Skeletal muscle tissue (tissue), 4 donors: ENCODE data around the gene AXDND1. TPM values are rescaled to one million over a fixed set of nuclear protein-coding genes. Genes with fewer than 3 reads are reported as not detected.
"Not testable (repeated sequence)": the region's sequence is repeated elsewhere in the genome, so short reads cannot be mapped to it uniquely, and the experiment has no call there.

Source experiments
- H3K27ac ChIP-seq: one replicate; pipeline ENCODE4 v1.7.0; 2013; ENCODE audit warnings: mild to moderate bottlenecking, low read depth, low read length, inconsistent platforms
- H3K27me3 ChIP-seq, 3 donors: one replicate each; pipeline ENCODE4 v1.7.0; 2013; ENCODE audit warnings: low read length in 3 of 3; ENCODE audit not compliant: control insufficient read depth in 3 of 3, insufficient read depth in 3 of 3
- H3K36me3 ChIP-seq, 3 donors: one replicate each; pipeline ENCODE4 v1.7.0; 2013; ENCODE audit warnings: low read length in 3 of 3; ENCODE audit not compliant: control insufficient read depth in 3 of 3, insufficient read depth in 3 of 3
- H3K4me1 ChIP-seq, 3 donors: one replicate each; pipeline ENCODE4 v1.7.0; 2013; ENCODE audit warnings: low read length in 3 of 3, mild to moderate bottlenecking in 3 of 3; ENCODE audit not compliant: control insufficient read depth in 3 of 3, insufficient read depth in 3 of 3
- H3K4me3 ChIP-seq, 3 donors: one replicate each; pipeline ENCODE4 v1.7.0; 2013; ENCODE audit warnings: low read length in 3 of 3
- H3K9ac ChIP-seq, 3 donors: one replicate each; pipeline ENCODE4 v1.7.0; 2013; ENCODE audit warnings: low read length in 3 of 3, mild to moderate bottlenecking in 3 of 3, moderate library complexity in 2 of 3, low read depth in 1 of 3
- H3K9me3 ChIP-seq, 3 donors: one replicate each; pipeline ENCODE4 v1.7.0; 2013; ENCODE audit warnings: low read length in 3 of 3; ENCODE audit not compliant: control insufficient read depth in 3 of 3
- total RNA-seq: library from RNA; depleted of rRNA; stranded (reverse); fragments of >200 nt; gene quantifications from one replicate; pipeline ENCODE4 v1.2.3, GENCODE V29; 2014
- donor health status: Osteomylitis.

Gene AXDND1
- total RNA-seq, 1 donor from 2014 or later, result under 0.01 TPM

- Histone ChIP-seq H3K9ac (no peak overlapping the region), H3K9me3 (no peaks in the 10 kb centered on the region), H3K4me1 (no peaks in the 10 kb centered on the region), H3K36me3 (peaks cover 3 to 4% (median 4%) of the 10 kb centered on the region in 3 donors), H3K27me3 (no peaks in the 10 kb centered on the region), H3K4me3 (no peak overlapping the region), H3K27ac (no peak overlapping the region)
Observed at GRCh38 chr1:179334440-179334839, 31.3 kb upstream of the AXDND1 start.

- peaks cover 3 to 12% (median 8%) of the 10 kb centered on the region in 3 donors for H3K36me3 ChIP-seq
- H3K27me3 ChIP-seq, result no peaks in the 10 kb centered on the region
- H3K9me3 ChIP-seq, result no peaks in the 10 kb centered on the region
- H3K27ac ChIP-seq, result no peak overlapping the region
- H3K9ac ChIP-seq, result no peak overlapping the region
- H3K4me1 ChIP-seq, result no peaks in the 10 kb centered on the region
- H3K4me3 ChIP-seq, result no peak overlapping the region
Observed at GRCh38 chr1:179337288-179337687, 28.5 kb upstream of the AXDND1 start.

- Histone ChIP-seq H3K36me3 (peaks cover 3 to 13% (median 8%) of the 10 kb centered on the region in 3 donors), H3K27me3 (no peaks in the 10 kb centered on the region)
Observed at GRCh38 chr1:179337942-179338560, 27.7 kb upstream of the AXDND1 start.

GRCh38 chr1:179340918-179341317 lies 24.9 kb upstream of the AXDND1 start:
- H3K4me3 ChIP-seq, result no peak overlapping the region
- H3K9me3 ChIP-seq, result no peaks in the 10 kb centered on the region
- H3K27ac ChIP-seq, result no peak overlapping the region
- H3K4me1 ChIP-seq, result no peaks in the 10 kb centered on the region
- no peak overlapping the region for H3K9ac ChIP-seq
- peaks cover 3 to 22% (median 15%) of the 10 kb centered on the region in 3 donors for H3K36me3 ChIP-seq
- H3K27me3 ChIP-seq, result no peaks in the 10 kb centered on the region

More at GRCh38 chr1:179337942-179338560, 27.7 kb upstream of the AXDND1 start:
- Histone ChIP-seq H3K9me3 (no peaks in the 10 kb centered on the region), H3K9ac (no peak overlapping the region), H3K27ac (no peak overlapping the region), H3K4me3 (no peak overlapping the region), H3K4me1 (no peaks in the 10 kb centered on the region)

GRCh38 chr1:179341943-179342547 lies 23.7 kb upstream of the AXDND1 start:
- no peaks in the 10 kb centered on the region for H3K27me3 ChIP-seq
- peaks cover 3 to 25% (median 23%) of the 10 kb centered on the region in 3 donors for H3K36me3 ChIP-seq

GRCh38 chr1:179342740-179343404 lies 22.9 kb upstream of the AXDND1 start:
- Histone ChIP-seq H3K4me1 (no peaks in the 10 kb centered on the region), H3K9ac (no peak overlapping the region), H3K27ac (no peak overlapping the region), H3K27me3 (no peaks in the 10 kb centered on the region), H3K36me3 (peaks cover 3 to 26% (median 25%) of the 10 kb centered on the region in 3 donors), H3K4me3 (no peak overlapping the region), H3K9me3 (no peaks in the 10 kb centered on the region)

More at GRCh38 chr1:179341943-179342547, 23.7 kb upstream of the AXDND1 start:
- H3K4me3 ChIP-seq, result no peak overlapping the region
- no peaks in the 10 kb centered on the region for H3K9me3 ChIP-seq
- H3K9ac ChIP-seq, result no peak overlapping the region
- no peaks in the 10 kb centered on the region for H3K4me1 ChIP-seq
- no peak overlapping the region for H3K27ac ChIP-seq

- no peaks in the 10 kb centered on the region for H3K9me3 ChIP-seq
- H3K4me1 ChIP-seq, result no peaks in the 10 kb centered on the region
- H3K4me3 ChIP-seq, result no peak overlapping the region
- H3K36me3 ChIP-seq, result peaks cover 0 to 18% (median 17%) of the 10 kb centered on the region in 3 donors
- H3K9ac ChIP-seq, result no peak overlapping the region
- H3K27me3 ChIP-seq, result no peaks in the 10 kb centered on the region
- no peak overlapping the region for H3K27ac ChIP-seq
Observed at GRCh38 chr1:179351281-179351680, 14.5 kb upstream of the AXDND1 start.

- H3K4me1 ChIP-seq, result no peaks in the 10 kb centered on the region
- no peak overlapping the region for H3K9ac ChIP-seq
- H3K27me3 ChIP-seq, result no peaks in the 10 kb centered on the region
- H3K27ac ChIP-seq, result no peak overlapping the region
- H3K9me3 ChIP-seq, result no peaks in the 10 kb centered on the region
- no peak overlapping the region for H3K4me3 ChIP-seq
- peaks cover 0 to 14% (median 14%) of the 10 kb centered on the region in 3 donors for H3K36me3 ChIP-seq
Observed at GRCh38 chr1:179352236-179352635, 13.5 kb upstream of the AXDND1 start.

GRCh38 chr1:179353546-179353945 lies 12.2 kb upstream of the AXDND1 start:
- Histone ChIP-seq H3K27me3 (no peaks in the 10 kb centered on the region), H3K4me3 (no peak overlapping the region), H3K9ac (no peak overlapping the region), H3K9me3 (no peaks in the 10 kb centered on the region), H3K4me1 (no peaks in the 10 kb centered on the region), H3K36me3 (peaks cover 0 to 11% (median 10%) of the 10 kb centered on the region in 3 donors), H3K27ac (no peak overlapping the region)

GRCh38 chr1:179361631-179362030 lies 4.1 kb upstream of the AXDND1 start:
- H3K9ac ChIP-seq, H3K27me3 ChIP-seq, H3K4me3 ChIP-seq: not testable (repeated sequence)

More at GRCh38 chr1:179361631-179362030, 4.1 kb upstream of the AXDND1 start:
- not testable (repeated sequence) for H3K27ac ChIP-seq, H3K9me3 ChIP-seq, H3K36me3 ChIP-seq, H3K4me1 ChIP-seq
